HS-27A (cell line): ENCODE measurements around the gene SLC31A2.

ENCODE experiments used
- DNase-seq: peaks from one replicate; pipeline ENCODE4 v3.0.0-alpha.2; 2012; ENCODE audit warnings: low read depth, missing footprints

SLC31A2 gene

DNA sequence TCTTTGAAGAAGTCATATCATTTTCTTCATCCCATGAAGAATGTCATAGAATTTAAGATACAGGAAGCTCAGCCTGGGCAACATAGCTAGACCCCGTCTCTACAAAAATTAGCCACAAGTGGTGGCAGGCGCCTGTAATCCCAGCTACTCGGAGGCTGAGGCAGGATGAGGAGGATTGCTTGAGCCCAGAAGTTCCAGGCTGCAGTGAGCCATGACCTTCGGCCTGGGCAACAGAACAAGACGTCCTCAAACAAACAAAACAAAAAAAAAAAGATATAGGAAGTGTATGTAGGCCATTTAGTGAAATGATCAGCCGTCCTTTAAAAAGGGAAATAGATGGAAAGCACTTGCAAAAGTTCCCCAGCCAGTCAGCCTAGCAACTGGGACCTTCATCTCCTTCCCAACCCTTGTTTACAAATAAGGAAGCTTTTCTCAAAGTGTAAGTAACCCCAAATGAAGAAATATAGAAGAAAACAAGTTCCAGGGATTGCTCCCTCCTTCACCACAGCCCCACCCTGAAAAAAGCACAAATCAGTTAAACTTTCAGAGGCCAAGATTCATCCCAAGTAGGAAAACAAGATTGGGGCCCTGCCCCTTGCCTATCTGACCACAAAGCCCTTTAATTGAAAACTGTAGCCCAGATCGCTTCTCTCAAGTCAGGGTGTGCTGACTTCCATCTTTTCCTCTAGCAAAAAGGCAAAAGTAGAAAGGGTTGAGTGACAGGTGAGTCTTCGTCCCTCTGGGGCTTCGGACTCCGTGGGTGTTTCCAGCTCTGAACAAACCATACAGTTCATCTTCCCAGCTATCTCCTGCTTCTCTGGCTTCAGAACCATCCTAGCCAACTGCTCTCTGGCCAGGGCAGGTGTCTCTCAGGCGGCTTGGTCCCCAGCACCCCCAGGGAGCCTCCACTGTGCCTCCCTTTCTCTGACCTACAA, 1.2 kb downstream of the SLC31A2 start:
- DNase-seq: no peak

DNA sequence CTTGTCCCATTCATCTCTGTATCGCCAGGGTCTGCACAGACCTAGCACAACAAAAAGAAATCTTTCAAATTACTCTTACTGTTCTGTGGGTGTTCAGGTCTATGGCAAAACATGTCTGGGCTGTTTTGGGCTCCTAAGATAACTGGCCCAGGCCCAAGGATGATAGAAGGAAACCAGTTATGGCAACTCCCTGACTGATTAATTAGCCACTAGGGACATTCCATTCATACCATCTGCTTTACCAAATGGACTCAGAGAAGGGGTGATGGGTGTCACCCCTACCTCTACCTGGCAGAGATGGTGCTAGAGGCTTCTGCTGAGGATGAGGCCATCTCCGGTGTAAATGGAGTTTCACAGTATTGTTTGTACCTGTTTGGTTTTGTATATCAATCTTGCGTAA, 1.9 kb downstream of the SLC31A2 start:
- no peak for DNase-seq

DNA sequence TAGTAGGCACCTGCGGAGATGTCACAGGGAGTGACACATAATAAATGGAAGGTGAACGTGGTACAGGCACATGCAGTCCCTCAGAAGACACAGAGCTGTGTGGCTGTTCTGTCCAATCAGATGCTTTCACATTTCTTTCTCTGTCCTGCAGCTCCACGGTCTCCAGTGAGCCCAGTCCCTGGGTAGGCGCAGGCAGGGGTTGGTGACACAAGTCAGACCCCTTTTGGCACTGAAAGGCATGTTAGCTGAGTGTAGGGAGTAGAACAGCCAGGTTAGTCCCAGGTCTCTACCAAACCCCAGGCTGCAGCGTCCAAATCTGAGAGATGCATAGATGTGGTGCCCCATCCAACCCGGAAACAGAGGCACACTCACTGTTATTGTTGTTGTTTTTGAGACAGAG, 2.8 kb downstream of the SLC31A2 start:
- DNase-seq: no peak

DNA sequence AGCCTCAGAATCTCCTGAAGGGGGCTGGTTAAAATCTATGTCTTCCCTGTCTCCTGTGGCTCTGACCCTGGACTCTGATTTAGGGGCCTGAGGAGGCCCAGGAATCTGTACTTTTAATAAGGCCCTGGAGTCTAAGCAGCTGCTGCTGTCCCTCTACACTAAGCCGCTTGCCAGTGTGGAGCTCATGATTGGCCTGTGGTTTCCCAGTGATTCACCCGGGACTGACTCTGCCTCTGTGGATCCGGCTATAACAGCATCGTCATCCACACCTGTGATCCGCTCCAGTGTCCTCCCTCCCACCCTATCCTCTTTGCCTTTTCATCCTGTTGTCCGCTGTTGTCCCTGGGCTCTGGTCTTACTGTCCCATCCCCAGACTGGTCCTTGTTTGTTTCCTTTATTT, 3.7 kb downstream of the SLC31A2 start:
- DNase-seq: no peak

DNA sequence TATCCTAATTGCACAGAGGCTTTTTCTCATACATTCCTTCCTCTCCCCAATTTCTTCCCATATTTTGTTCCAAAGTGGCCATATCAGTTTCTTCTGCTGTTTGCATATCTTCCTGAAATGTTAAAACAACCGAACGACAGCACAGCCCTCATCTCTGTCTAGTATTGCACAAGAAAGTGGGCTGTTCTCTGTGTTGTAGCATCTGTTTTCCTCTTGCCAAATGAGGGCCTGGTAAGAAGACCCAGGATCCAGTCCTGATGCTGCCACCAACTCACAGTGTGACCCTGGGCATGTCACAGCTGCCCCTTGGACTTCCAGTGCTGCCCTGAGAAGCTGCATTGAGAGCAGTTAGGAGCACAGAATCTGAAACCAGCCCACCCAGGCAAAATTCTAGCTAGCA, 4.1 kb downstream of the SLC31A2 start:
- DNase-seq: no peak

DNA sequence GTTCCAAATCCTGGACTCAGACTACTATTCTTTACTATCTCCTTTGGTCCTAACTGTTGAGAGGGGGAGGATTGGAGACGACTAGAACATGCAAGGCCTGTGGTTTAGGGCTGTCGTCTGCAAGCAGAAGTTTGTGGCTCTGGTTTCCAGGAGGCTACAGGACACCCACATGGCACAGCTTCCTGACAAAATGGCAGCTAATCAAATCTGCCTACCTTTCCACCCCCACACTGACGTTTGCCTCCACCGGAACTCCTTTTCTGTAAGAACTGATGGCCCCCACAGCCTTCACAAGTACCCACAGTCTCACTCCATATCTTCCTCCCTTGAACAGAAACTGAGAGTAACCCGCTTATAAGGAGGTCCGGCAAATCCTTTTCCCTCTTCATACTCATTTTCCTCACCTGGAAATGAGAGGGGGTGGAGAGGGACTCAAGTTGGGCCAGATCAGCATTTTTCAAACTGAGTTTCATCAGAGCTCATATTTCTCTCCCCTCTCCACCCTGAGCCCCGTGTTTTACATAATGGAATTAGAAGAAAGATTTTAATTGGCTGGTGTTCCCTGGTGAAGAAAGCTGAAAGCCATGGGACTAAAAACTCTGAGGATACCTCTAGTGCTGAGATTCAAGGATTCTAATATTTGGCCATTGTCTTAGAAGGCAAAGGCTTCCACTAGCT, 5.2 kb downstream of the SLC31A2 start:
- no peak for DNase-seq

DNA sequence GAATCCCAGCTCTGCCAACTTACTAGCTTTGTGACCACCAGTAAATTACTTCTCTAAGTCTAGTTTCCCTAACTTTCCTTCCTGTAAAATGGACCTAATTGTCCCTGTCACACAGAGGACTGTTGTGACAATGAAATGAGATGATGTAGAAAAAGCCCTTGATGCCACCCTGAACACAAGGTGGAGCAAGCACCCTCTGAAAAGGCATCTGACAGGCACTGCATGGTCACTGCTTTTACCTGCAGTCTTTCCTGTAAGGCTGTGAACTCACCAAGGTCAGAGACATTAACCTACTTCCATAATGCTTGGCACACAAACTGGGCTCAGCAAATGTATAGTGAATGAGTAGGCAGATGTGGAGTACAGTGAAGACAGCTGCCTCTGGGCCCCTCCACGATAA, 6.1 kb downstream of the SLC31A2 start:
- DNase-seq: no peak

DNA sequence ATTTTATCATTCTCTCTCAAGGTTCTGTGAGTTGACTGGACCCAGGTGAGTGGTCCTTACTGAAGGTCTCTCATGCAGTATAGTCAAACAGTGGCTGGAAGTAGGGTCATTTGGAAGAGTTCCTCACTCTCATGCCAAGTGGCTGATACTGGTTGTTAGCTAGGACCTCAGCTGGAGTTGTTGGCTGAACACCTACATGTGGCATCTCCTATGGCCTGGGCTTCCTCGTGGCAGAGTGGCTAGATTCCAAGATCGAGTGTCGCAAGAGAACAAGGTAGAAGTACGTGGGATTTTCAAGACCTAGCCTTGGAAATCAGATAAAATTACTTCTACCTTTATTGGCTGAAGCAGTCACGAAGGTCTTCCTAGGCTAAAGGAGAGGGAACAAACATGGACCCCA, 7.6 kb downstream of the SLC31A2 start:
- no peak for DNase-seq

DNA sequence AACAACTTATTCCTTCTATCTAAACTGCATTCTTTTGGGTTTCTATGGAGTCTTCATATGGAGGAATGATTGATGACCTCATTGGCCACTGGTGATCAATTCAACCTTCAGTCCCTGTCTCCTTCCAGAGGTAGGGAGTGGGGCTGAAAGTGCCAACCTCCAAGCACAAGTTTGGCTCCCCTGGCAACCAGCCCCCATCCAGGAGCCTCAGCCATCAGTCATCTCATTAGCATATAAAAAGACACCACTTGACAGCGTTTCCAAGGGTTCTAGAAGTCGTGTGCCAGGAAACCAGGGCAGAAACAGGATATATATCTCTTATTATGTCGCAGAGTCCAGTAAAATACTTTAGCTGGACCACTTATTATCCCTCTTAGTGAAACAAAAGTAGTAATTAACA, 9.8 kb downstream of the SLC31A2 start:
- no peak for DNase-seq

DNA sequence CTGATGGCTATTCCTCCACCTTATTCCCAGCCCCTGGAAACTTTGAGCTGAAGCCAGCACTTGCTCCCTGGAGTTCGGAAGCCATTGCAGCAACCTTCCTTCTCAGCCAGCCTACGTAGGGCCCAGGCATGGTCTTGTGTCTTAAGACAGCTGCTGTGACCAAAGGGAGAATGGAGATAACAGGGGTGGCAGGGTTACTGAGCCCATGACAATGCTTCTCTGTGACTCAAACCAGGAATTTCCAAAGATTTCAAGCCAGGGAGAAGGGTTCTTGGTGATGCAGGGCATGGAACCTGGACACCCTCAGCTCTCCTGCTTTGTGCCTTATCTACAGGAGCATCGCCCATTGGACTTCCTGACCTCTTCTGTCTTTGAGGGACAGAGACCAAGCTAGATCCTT, 12.2 kb downstream of the SLC31A2 start:
- no peak for DNase-seq

DNA sequence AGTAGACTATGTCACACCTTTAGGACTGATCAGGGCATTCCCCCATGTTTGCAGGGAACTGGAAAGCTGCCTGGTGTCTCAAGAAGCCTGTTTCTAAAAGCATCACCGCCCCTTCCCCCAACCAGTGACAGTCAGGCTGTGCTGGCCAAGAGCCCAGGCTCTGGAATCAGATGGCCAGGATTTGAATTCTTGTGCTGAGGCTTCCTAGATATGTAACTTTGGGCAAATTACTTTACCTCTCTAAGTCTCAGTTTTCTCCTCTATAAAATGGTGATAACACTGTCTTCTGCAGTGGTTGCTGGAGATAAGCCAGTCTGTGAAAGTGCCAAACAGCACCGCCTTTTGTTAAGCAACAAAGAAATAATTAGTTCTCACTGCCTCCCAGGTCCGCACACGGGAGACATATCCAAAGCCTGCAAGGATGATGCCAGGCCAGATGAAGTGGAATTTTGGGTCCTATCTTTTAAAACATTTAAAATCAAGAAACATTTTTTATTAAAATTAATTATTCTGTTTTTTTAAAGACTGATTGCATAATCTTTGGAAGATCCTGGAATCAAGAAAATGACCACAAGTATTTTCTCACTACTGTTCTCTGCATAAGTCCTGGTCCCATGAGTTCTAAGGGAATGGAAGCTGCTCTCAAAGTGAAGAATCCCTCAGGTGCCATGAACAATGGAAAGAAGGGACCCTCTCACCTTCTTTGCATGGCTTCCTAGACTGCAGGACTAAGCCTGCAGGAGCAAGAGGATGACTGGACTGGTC, 13.9 kb downstream of the SLC31A2 start:
- no peak for DNase-seq

DNA sequence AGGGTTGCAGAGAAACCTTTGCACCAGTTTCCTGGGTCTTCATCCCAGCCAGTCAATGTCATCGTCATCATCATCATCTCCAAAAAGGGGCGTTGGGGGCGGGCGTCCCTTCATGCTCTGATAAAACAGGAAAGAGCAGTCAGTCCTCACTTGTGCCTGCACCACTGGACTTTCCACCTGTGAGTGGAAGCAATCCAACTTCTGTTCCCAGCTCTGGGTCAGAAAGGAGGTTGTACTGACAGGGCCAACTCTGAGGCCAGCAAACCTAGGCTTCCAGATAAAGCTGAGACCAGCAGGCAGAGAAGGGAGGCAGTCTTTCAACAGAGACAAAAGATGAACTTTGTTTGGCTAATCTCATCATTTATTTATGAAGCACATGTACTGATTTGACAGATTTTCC, 15.2 kb downstream of the SLC31A2 start:
- DNase-seq: no peak

DNA sequence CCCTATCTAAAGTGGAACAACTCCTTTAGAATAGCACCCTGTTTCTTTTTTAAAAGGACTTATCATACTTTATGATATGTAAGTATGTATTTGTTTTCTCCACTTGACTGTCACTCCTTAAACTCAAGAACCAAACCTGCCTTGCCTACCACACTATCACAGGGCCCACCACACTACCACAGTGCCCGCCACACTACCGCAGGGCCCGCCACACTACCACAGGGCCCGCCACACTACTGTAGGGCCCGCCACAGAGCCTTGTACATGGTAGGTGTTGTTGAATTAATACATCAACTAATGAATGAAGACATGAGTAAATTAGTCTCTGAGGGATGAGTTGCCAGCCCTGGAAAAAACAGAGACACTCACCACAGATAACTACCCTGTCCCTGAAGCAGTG, 18.0 kb downstream of the SLC31A2 start:
- DNase-seq: no peak

DNA sequence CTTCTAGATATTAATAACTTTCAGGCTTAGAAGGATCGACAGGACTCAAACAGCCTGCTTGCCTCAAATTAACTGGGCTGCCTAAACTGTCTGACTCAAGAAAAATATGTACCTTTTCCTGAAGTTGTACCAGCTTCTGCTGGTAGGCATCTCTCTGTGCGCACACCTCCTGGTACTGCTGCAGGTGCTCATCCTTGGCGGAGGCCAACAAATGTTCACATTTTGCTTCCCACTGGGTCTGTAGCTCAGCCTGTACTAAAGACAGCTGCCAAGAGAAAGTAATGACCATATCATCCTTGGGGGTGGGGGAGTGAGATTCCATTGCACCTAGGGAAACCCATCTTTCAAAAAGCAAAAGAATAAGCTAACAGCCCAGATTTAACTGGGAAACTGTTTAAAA, 22.5 kb downstream of the SLC31A2 start:
- no peak for DNase-seq

DNA sequence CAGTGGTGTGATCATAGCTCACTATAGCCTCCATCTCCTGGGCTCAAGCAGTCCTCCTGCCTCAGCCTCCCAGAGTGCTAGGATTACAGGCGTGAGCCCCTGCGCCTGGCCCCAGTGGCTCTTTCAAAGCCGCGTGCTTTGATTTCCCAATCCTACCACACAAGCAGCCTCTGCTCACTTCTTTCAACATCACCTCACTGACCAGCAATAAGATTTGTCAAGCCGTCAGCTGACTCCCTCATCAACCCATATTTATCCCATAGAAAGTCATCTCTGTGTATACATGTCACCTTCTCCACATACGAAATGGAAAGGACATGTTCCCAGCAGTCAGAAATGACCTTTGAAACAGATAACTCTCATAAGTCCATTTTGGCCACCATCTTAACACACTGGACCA, 26.0 kb downstream of the SLC31A2 start:
- no peak for DNase-seq

DNA sequence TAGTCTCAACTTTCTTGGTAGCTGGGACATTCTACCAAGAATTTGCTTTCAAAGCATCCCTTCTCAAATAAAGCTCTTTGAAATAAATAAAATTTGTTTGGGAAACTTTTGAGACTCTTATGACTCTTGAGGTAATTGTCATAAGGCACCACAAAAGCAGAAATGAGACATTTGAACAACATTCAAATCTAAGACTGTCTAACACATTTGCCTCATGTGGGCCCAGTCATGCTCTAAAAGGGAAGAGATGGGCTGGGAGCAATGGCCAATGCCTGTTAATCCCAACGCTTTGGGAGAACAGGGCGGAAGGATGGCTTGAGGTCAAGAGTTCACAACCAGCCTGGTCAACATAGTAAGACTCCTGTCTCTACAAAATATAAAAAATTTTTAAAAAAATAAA, 26.4 kb downstream of the SLC31A2 start:
- no peak for DNase-seq

DNA sequence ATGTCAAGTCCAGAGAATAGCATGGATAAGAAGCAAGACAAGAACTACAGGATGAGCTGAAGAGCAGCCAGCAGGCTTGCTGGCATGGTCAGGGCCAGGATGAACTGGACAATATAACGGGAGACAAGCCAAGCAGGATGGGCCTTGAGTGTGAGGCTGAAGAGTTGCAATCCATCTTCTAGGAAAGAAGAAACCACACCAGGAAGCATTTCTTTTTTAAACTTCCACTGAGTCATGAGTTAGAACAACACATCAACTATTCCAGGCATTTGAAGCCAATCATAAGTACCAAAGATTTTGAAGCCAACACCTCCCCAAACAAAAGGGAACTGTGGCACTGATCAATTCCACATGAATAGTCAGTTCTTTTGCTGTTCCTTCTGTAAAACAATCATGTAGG, 27.3 kb downstream of the SLC31A2 start:
- DNase-seq: no peak

DNA sequence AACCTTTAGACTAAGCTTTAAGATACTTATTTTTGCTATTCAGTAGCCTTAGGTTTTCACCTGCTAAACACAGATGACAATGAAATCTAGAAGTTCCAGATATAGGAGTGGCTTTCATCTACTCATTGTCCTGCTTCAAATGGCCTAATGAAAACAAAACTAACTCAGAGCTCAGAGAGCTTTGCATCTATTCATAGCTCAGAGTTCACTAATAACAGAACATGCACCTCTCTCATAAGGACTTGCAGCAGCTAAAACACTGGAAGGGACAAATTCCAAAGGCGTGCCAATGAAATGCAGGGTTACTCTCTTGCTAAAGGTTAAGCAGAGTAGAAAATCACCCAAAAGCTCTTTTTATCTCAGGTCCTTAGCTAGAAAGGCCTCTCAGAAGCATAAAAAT, 29.0 kb downstream of the SLC31A2 start:
- DNase-seq: no peak

DNA sequence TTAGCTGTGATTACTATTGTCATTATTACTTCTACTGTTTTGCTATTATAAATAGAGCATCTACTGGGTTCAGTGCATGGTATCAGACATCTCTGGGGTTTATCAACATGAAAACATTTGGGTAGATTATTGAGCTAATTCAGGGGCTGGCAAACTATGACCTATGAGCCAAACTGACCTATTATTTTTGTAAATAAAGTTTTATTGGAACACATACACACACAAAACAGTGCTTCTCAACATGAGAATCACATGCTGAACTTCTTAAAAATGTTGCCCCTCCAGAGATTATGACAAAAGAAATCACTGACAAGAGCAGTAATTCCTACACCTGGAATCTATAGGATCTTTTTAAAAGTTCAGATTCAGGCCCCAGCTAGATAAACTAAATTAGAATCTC, 30.4 kb downstream of the SLC31A2 start:
- no peak for DNase-seq

DNA sequence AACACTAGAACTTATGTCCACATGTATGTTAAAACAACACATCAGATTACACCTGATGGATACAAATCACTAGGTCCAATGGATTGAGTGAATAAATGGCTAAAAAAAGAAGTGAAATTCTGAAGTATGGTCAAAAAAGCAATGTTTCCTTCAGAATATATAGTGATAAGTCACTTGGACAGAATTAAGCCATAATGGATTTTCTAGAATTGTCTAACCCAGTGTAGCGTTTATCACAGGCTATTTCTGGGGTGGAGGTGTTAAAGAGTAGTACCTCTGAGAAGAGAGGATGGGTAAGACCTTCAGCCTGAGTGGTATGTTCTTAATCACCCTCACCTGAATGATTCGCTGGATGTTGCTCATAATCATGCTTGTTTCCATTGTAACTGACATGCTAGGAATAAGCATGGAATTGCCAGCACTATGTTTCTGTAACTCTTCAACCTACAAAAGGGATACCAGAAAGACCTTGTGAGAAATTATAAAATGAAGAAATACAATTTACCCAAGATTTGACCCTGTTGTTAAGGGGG, 33.2 kb downstream of the SLC31A2 start:
- DNase-seq: no peak

DNA sequence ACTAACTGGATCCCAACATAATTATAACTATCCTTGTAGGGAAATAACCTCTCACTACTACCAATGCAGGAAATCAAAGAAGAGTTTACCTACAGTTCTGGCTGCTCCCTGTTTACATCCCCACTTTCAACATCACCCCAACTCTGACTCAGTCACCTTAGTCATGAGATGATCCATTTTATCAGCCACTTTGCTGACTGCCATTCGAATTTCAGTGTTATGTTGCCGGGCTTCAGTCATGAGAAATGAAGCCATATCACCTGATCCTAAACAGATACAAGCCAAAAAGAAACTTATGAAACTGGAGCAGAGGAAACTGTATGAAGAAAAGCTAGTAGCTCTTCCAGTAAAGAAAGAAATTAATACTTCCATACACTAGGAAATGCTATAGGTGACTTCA, 33.7 kb downstream of the SLC31A2 start:
- DNase-seq: no peak

DNA sequence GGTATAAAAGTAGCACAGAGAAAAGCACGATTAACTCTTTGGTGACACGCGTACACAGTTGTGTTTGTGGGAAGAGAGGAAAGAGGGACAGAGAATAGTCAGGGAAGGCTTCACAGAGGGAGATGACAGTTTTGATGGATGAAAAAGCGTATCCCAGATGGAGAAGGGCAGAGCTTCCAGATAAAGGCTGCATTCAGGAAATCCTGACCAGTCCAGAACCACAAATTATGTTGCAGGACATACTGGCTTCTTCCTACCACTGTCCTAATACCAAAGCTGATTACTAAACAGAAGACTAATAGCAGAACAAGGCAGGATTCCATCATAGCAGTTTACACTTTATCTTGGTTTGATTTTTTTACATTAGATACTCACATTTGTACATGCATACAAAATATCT, 34.5 kb downstream of the SLC31A2 start:
- no peak for DNase-seq
